K562 (cell line): ENCODE measurements around the gene SV2C. TPM values are rescaled to one million over a fixed set of nuclear protein-coding genes. Genes with fewer than 3 reads are reported as not detected.

Experiments
- ATAC-seq: fragments of 200-7000 bp; cut with Tn5 transposase; 3 replicates; pipeline ENCODE4 v1.9.1; 2020; ENCODE audit warnings: moderate library complexity
- BruUV-seq: library from RNA; stranded (reverse); fragments of 400-500 nt; replicated peaks from 2 replicates; lab custom pipeline; 2021; lab: Mats Ljungman, UMichigan
- CTCF ChIA-PET: fragments of 300-600 bp; formaldehyde crosslinking; extraction: SDS; loops from one replicate; lab custom pipeline; 2021; ENCODE audit warnings: low intra/inter-chr PET ratio; lab: Yijun Ruan, JAX
- POLR2A ChIA-PET: fragments of 300-600, 350-650 bp; sonication (Branson Sonifier 250); formaldehyde crosslinking; extraction: SDS; loops from one replicate; lab custom pipeline; 2021; ENCODE audit warnings: antibody characterized with exemption, inconsistent platforms; lab: Yijun Ruan, JAX
- DNase-seq, 4 experiments: peaks; one replicate each; pipeline versions ENCODE4 v3.0.0 to v3.0.0-alpha.2; 2011 to 2018; ENCODE audit warnings: low spot score in 3 of 4, mixed read lengths in 3 of 4; ENCODE audit errors: extremely low read depth in 1 of 4
- FAIRE-seq: peaks from 2 replicates; lab custom pipeline; 2011; peaks lifted over from hg19 to GRCh38; lab: Jason Lieb, UNC
- H2AFZ ChIP-seq: 2 replicates; pipeline ENCODE4 v1.6.0; 2011; ENCODE audit warnings: low read depth, low read length, control low read depth, inconsistent platforms
- H3K27ac ChIP-seq: fragments of 200-600 bp; 3 replicates; pipeline ENCODE4 v1.8.0; 2011; ENCODE audit warnings: low read depth, mild to moderate bottlenecking, control low read depth, inconsistent platforms, low read length, moderate library complexity, mixed read lengths; ENCODE audit errors: extremely low read depth
- H3K27me3 ChIP-seq, 2 experiments: fragments of 300-600 bp in 1 of 2; 2 replicates in 1 of 2; 3 replicates in 1 of 2; pipeline versions ENCODE4 v1.6.0 to v1.8.0; 2011; ENCODE audit warnings: inconsistent platforms in 2 of 2, low read length in 2 of 2, mild to moderate bottlenecking in 1 of 2, mixed read lengths in 1 of 2, moderate library complexity in 1 of 2; ENCODE audit not compliant: control insufficient read depth in 2 of 2, insufficient read depth in 2 of 2
- H3K36me3 ChIP-seq: fragments of 300-600 bp; 3 replicates; pipeline ENCODE4 v1.8.0; 2011; ENCODE audit warnings: mild to moderate bottlenecking, low read length, inconsistent platforms; ENCODE audit not compliant: control insufficient read depth, insufficient read depth
- H3K4me1 ChIP-seq, 2 experiments: fragments of 200-600 bp in 1 of 2; replicated peaks in 1 of 2; 2 replicates in 1 of 2; 3 replicates in 1 of 2; pipeline versions ENCODE4 v1.5.1 to v1.8.0; 2011; ENCODE audit warnings: inconsistent platforms in 2 of 2, low read length in 2 of 2, mild to moderate bottlenecking in 1 of 2, mixed read lengths in 1 of 2, moderate library complexity in 1 of 2; ENCODE audit not compliant: control insufficient read depth in 2 of 2, insufficient read depth in 2 of 2
- H3K4me2 ChIP-seq: 2 replicates; pipeline ENCODE4 v1.6.1; 2011; ENCODE audit warnings: low read length, control low read depth, inconsistent platforms, mixed read lengths; ENCODE audit not compliant: insufficient read depth
- H3K4me3 ChIP-seq: fragments of 200-600 bp; sonication (generic), shearing (Covaris generic); 2 replicates; pipeline ENCODE4 v1.5.1; 2016; ENCODE audit warnings: control low read depth, inconsistent platforms
- H3K79me2 ChIP-seq: fragments of 200-600 bp; 3 replicates; pipeline ENCODE4 v1.8.0; 2011; ENCODE audit warnings: low read length, inconsistent platforms; ENCODE audit not compliant: control insufficient read depth, insufficient read depth
- H3K9ac ChIP-seq, 2 experiments: 2 replicates each; pipeline versions ENCODE4 v1.6.0 to v1.6.1; 2011; ENCODE audit warnings: low read depth in 2 of 2, low read length in 2 of 2, control low read depth in 1 of 2, inconsistent platforms in 1 of 2, mild to moderate bottlenecking in 1 of 2, mixed read lengths in 1 of 2; ENCODE audit not compliant: insufficient read depth in 1 of 2
- H3K9me1 ChIP-seq: one replicate; pipeline ENCODE4 v1.6.0; 2011; ENCODE audit warnings: inconsistent platforms, mild to moderate bottlenecking, low read length, moderate library complexity; ENCODE audit not compliant: control insufficient read depth, insufficient read depth
- H3K9me3 ChIP-seq: replicated peaks from 2 replicates; pipeline ENCODE4 v1.5.1; 2011; ENCODE audit warnings: low read depth, low read length, inconsistent platforms; ENCODE audit not compliant: control insufficient read depth, insufficient read depth
- H4K20me1 ChIP-seq: replicated peaks from 2 replicates; pipeline ENCODE4 v1.6.1; 2011; ENCODE audit warnings: low read length, inconsistent platforms, mixed read lengths; ENCODE audit not compliant: control insufficient read depth, insufficient read depth
- NFIC ChIP-seq: fragments of 450-650 bp; IDR thresholded peaks from 2 replicates; pipeline ENCODE4 v1.6.1; 2017; ENCODE audit warnings: mild to moderate bottlenecking, inconsistent platforms
- ZNF124 ChIP-seq: sonication (generic); formaldehyde crosslinking; IDR thresholded peaks from 2 replicates; pipeline ENCODE4 v1.8.1; 2022; ENCODE audit warnings: missing genetic modification reagents
- ZNF316 ChIP-seq: fragments of 450-650 bp; IDR thresholded peaks from 2 replicates; pipeline ENCODE4 v1.6.1; 2016
- ZSCAN32 ChIP-seq: fragments of 450-650 bp; formaldehyde crosslinking; IDR thresholded peaks from 2 replicates; pipeline ENCODE4 v1.4.0; 2020; ENCODE audit warnings: mild to moderate bottlenecking, moderate library complexity
- WGBS: fragments of 100-300 bp; shearing (Covaris generic); methylation state at CpG from one replicate; pipeline ENCODE4 v1.1.6; 2016; ENCODE audit warnings: low coverage, mixed read lengths; ENCODE audit not compliant: insufficient coverage; ENCODE audit errors: missing lambda C conversion rate; 5-methylcytosine and 5-hydroxymethylcytosine counted together
- in situ Hi-C: fragments of 300-500 bp; cut with MboI; formaldehyde crosslinking; loops from 4 replicates; pipeline ENCODE4 v1.15.0; 2018; ENCODE audit warnings: inconsistent platforms, mixed read lengths
- intact Hi-C: fragments of 100-400 bp; cut with micrococcal nuclease; formaldehyde crosslinking; loops from 2 replicates; pipeline ENCODE4 v1.14.2; 2022
- polyA plus RNA-seq, 8 experiments: library from polyadenylated mRNA; depleted of rRNA in 4 of 8; stranded (reverse) in 5 of 8; unstranded in 3 of 8; fragments of >200 nt; fragmentation: Nextera tagmentation in 2 of 8; fragmentation: Illumina TruSeq in 1 of 8; extraction: Ambion mirVana in 2 of 8; extraction: Trizol in 1 of 8; gene quantifications; 2 replicates each; pipeline versions ENCODE4 v1.2.1 to v1.2.3, GENCODE V29; 2011 to 2014; ENCODE audit warnings: inconsistent platforms in 1 of 8, missing spikeins in 1 of 8
- total RNA-seq, 7 experiments: library from RNA; depleted of rRNA in 6 of 7; stranded (reverse); fragments of >200 nt in 6 of 7; fragmentation: Illumina TruSeq in 2 of 7; extraction: Trizol in 2 of 7; gene quantifications; 2 replicates each; pipeline versions ENCODE4 v1.2.1 to v1.2.3, GENCODE V29; 2011 to 2021; ENCODE audit warnings: low replicate concordance in 1 of 7
- TF ChIP-seq, protein P1 (sequence below): sonication (generic); formaldehyde crosslinking; IDR thresholded peaks from 2 replicates; pipeline ENCODE4 v1.8.0; 2022; ENCODE audit warnings: mild to moderate bottlenecking, missing genetic modification reagents, borderline replicate concordance

The SV2C gene
- total and polyA plus RNA-seq, 9 of the 15 experiments (the other 6 are each of a cell fraction or from before 2014, with no cell fraction given): 0.05 TPM; not detected in 8

GRCh38 chr5:76223696-76224095, 140.5 kb downstream of the SV2C start:
- BruUV-seq: no TSS peak
- CTCF ChIA-PET: no interaction called here

More at GRCh38 chr5:76223696-76224095, 140.5 kb downstream of the SV2C start:
- Histone ChIP-seq H3K4me2 (no peak overlapping the region), H3K9me3 (no peaks in the 10 kb centered on the region), H3K4me3 (no peak overlapping the region), H3K27ac (no peak overlapping the region), H3K9me1 (no peaks in the 10 kb centered on the region), H3K9ac (no peak overlapping the region), H2AFZ (no peak overlapping the region), H3K4me1 (no peaks in the 10 kb centered on the region; a peak in 2 of 5 replicates), H3K36me3 (no peaks in the 10 kb centered on the region), H4K20me1 (no peaks in the 10 kb centered on the region), H3K79me2 (no peaks in the 10 kb centered on the region), H3K27me3 (peaks cover 5 to 6% of the 10 kb centered on the region in 2 experiments; a peak in 3 of 5 replicates)
- intact Hi-C loops: no loop called here
- no peak for TF ChIP-seq ZNF316
- TF ChIP-seq NFIC: 0 out of 2 replicates have a peak, but pooled peaks have one; percentile 29
- TF ChIP-seq, protein P1, sequence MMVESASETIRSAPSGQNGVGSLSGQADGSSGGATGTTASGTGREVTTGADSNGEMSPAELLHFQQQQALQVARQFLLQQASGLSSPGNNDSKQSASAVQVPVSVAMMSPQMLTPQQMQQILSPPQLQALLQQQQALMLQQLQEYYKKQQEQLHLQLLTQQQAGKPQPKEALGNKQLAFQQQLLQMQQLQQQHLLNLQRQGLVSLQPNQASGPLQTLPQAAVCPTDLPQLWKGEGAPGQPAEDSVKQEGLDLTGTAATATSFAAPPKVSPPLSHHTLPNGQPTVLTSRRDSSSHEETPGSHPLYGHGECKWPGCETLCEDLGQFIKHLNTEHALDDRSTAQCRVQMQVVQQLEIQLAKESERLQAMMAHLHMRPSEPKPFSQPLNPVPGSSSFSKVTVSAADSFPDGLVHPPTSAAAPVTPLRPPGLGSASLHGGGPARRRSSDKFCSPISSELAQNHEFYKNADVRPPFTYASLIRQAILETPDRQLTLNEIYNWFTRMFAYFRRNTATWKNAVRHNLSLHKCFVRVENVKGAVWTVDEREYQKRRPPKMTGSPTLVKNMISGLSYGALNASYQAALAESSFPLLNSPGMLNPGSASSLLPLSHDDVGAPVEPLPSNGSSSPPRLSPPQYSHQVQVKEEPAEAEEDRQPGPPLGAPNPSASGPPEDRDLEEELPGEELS: no peak
- no peak for TF ChIP-seq ZSCAN32 (CRISPR knock-in tag)
- TF ChIP-seq ZNF124 (CRISPR knock-in tag): no peak
- 0% methylated on average over 2 of the region's 2 CpGs for WGBS
- ATAC-seq (no peak), DNase-seq (no peak), FAIRE-seq (no peak)
- POLR2A ChIA-PET: no interaction called here
- in situ Hi-C loops: no loop called here
